Measurements from ENCODE around the gene EHHADH. TPM values are rescaled to one million over a fixed set of nuclear protein-coding genes. Genes with fewer than 3 reads are reported as not detected.

EHHADH gene
- total RNA-seq, 1 experiment from 2014 or later: 10.7 TPM

DNA sequence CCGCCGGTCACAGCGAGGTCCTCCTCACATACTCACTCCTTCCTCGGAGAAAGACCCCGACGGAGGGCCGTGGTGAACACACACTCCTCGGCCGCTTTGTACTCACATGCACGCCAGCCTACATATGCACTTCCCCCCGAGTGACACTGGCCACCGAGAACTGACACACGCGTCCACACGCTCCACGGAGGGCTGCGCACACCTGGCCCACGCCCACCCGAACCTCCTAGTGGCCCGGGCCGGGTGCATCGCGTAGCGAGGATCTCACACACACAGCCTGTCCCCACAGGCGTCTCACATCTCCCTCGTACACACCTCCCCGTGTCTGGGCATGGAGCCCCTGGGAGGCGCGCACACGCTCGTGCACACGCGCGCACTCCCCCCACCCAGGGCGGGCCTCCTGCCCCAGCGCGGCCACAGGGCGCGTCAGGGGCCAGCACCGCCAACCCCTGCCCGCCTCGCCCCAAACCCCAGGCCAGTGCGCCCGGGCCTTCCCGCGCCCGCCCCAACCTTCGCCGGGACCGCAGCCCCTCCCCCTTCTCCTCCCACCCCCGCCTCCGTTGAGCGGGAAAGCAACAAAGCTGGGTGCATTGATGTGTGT is 100.6 kb downstream of the EHHADH start:
- Histone ChIP-seq H3K4me1 (ENCODE audit: control insufficient read depth in 1 of 2, insufficient read depth in 2 of 2, low read length in 2 of 2) (no peaks in the 10 kb centered on the region), H4K20me1 (ENCODE audit: insufficient read depth) (no peaks in the 10 kb centered on the region), H3K27ac (ENCODE audit: low read depth, low read length) (no peak overlapping the region), H3K27me3 (ENCODE audit: insufficient read depth, low read length) (peaks cover 37% of the 10 kb centered on the region), H3K79me2 (ENCODE audit: insufficient read depth, low read length) (no peaks in the 10 kb centered on the region), H3K9me3 (ENCODE audit: control insufficient read depth in 1 of 2, insufficient read depth in 1 of 2, low read depth in 1 of 2, low read length in 2 of 2) (no peaks in the 10 kb centered on the region), H3K36me3 (ENCODE audit: control insufficient read depth in 1 of 2, insufficient read depth in 2 of 2, low read length in 2 of 2) (no peaks in the 10 kb centered on the region), H2AFZ (ENCODE audit: low read depth, low read length, poor library complexity, severe bottlenecking) (no peak overlapping the region), H3K9me2 (ENCODE audit: insufficient read depth) (no peaks in the 10 kb centered on the region), H3K4me3 (replicated peaks in 1 of 2; ENCODE audit: low read depth in 1 of 2, low read length in 2 of 2) (no peak overlapping the region), H3K9ac (ENCODE audit: low read length) (no peak overlapping the region), H3K4me2 (ENCODE audit: low read length) (no peak overlapping the region)
- ChIA-PET CTCF (no interaction called here), POLR2A (no interaction called here), RAD21 (ENCODE audit: low non-redundant PET in 1 of 2, low total read pairs in 2 of 2, uncharacterized antibody in 2 of 2, unreplicated experiment in 2 of 2) (no interaction called here)
- DNase-seq (ENCODE audit: low read depth, low spot score) (no peak), ATAC-seq (no peak)
- TF ChIP-seq YY1 (IDR thresholded peaks at IDR 0.05; ENCODE audit: extremely low read depth, insufficient replicate concordance, low read depth, low read length): no peak
- TF ChIP-seq, protein P1, sequence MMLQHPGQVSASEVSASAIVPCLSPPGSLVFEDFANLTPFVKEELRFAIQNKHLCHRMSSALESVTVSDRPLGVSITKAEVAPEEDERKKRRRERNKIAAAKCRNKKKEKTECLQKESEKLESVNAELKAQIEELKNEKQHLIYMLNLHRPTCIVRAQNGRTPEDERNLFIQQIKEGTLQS (IDR thresholded peaks at IDR 0.05): no peak
- no peak for TF ChIP-seq EZH2 (IDR thresholded peaks at IDR 0.05)
- TF ChIP-seq EZH2phosphoT487 (IDR thresholded peaks at IDR 0.05; ENCODE audit: borderline replicate concordance): no peak
- no peak for TF ChIP-seq ZFX (IDR thresholded peaks at IDR 0.05)
- no peak for TF ChIP-seq SRF (IDR thresholded peaks at IDR 0.05; ENCODE audit: low read depth)
- TF ChIP-seq, protein P2, sequence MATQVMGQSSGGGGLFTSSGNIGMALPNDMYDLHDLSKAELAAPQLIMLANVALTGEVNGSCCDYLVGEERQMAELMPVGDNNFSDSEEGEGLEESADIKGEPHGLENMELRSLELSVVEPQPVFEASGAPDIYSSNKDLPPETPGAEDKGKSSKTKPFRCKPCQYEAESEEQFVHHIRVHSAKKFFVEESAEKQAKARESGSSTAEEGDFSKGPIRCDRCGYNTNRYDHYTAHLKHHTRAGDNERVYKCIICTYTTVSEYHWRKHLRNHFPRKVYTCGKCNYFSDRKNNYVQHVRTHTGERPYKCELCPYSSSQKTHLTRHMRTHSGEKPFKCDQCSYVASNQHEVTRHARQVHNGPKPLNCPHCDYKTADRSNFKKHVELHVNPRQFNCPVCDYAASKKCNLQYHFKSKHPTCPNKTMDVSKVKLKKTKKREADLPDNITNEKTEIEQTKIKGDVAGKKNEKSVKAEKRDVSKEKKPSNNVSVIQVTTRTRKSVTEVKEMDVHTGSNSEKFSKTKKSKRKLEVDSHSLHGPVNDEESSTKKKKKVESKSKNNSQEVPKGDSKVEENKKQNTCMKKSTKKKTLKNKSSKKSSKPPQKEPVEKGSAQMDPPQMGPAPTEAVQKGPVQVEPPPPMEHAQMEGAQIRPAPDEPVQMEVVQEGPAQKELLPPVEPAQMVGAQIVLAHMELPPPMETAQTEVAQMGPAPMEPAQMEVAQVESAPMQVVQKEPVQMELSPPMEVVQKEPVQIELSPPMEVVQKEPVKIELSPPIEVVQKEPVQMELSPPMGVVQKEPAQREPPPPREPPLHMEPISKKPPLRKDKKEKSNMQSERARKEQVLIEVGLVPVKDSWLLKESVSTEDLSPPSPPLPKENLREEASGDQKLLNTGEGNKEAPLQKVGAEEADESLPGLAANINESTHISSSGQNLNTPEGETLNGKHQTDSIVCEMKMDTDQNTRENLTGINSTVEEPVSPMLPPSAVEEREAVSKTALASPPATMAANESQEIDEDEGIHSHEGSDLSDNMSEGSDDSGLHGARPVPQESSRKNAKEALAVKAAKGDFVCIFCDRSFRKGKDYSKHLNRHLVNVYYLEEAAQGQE (IDR thresholded peaks at IDR 0.05; ENCODE audit: low read depth): no peak
- no peak for TF ChIP-seq TCF7L2 (IDR thresholded peaks at IDR 0.05; ENCODE audit: borderline replicate concordance, extremely low read depth, insufficient read depth, insufficient read length)
- no peak for TF ChIP-seq FOSL1 (IDR thresholded peaks at IDR 0.05; ENCODE audit: low read depth)
- no peak for TF ChIP-seq SP1 (IDR thresholded peaks at IDR 0.05; ENCODE audit: low read depth)
- no peak for TF ChIP-seq POLR2AphosphoS5 (IDR thresholded peaks at IDR 0.05; ENCODE audit: low read depth, low read length)
- TF ChIP-seq CBX3 (IDR thresholded peaks at IDR 0.05; ENCODE audit: low read depth): no peak
- TF ChIP-seq SIN3A (IDR thresholded peaks at IDR 0.05; ENCODE audit: low read depth): no peak
- TF ChIP-seq, protein P3, sequence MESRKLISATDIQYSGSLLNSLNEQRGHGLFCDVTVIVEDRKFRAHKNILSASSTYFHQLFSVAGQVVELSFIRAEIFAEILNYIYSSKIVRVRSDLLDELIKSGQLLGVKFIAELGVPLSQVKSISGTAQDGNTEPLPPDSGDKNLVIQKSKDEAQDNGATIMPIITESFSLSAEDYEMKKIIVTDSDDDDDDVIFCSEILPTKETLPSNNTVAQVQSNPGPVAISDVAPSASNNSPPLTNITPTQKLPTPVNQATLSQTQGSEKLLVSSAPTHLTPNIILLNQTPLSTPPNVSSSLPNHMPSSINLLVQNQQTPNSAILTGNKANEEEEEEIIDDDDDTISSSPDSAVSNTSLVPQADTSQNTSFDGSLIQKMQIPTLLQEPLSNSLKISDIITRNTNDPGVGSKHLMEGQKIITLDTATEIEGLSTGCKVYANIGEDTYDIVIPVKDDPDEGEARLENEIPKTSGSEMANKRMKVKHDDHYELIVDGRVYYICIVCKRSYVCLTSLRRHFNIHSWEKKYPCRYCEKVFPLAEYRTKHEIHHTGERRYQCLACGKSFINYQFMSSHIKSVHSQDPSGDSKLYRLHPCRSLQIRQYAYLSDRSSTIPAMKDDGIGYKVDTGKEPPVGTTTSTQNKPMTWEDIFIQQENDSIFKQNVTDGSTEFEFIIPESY (IDR thresholded peaks at IDR 0.05; ENCODE audit: extremely low read depth, insufficient replicate concordance, low read length): no peak
- TF ChIP-seq, protein P4, sequence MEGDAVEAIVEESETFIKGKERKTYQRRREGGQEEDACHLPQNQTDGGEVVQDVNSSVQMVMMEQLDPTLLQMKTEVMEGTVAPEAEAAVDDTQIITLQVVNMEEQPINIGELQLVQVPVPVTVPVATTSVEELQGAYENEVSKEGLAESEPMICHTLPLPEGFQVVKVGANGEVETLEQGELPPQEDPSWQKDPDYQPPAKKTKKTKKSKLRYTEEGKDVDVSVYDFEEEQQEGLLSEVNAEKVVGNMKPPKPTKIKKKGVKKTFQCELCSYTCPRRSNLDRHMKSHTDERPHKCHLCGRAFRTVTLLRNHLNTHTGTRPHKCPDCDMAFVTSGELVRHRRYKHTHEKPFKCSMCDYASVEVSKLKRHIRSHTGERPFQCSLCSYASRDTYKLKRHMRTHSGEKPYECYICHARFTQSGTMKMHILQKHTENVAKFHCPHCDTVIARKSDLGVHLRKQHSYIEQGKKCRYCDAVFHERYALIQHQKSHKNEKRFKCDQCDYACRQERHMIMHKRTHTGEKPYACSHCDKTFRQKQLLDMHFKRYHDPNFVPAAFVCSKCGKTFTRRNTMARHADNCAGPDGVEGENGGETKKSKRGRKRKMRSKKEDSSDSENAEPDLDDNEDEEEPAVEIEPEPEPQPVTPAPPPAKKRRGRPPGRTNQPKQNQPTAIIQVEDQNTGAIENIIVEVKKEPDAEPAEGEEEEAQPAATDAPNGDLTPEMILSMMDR (IDR thresholded peaks at IDR 0.05 in 2 of 3, conservative IDR thresholded peaks at IDR 0.05 in 1 of 3; ENCODE audit: borderline replicate concordance in 1 of 3, insufficient read depth in 1 of 3, low read depth in 2 of 3, low read length in 2 of 3): no peak
- TF ChIP-seq EGR1 (IDR thresholded peaks at IDR 0.05; ENCODE audit: low read depth): no peak
- TF ChIP-seq ZNF274 (IDR thresholded peaks at IDR 0.05; ENCODE audit: low read depth, low read length): no peak
- TF ChIP-seq CEBPB (IDR thresholded peaks at IDR 0.05; ENCODE audit: low read depth): no peak
- TF ChIP-seq ELF1 (IDR thresholded peaks at IDR 0.05; ENCODE audit: borderline replicate concordance, low read depth): no peak
- TF ChIP-seq JUND (IDR thresholded peaks at IDR 0.05): no peak
- intact Hi-C loops (cut with micrococcal nuclease): no loop called here
- no TSS peak for BruUV-seq (replicated peaks)

All from HCT116 (cell line).